Suprapubic skin (tissue), 4 donors: Measurements from ENCODE around the gene MIGA2.

ENCODE experiments used
- CTCF ChIP-seq, 2 donors: fragments of 200-600 bp in 1 of 2; fragments of 450-650 bp in 1 of 2; sonication (generic) in 1 of 2; IDR thresholded peaks; one replicate each; pipeline ENCODE4 v1.5.1; 2016 to 2019; ENCODE audit warnings: antibody characterized with exemption in 2 of 2, mild to moderate bottlenecking in 1 of 2, moderate library complexity in 1 of 2
- POLR2A ChIP-seq, 2 donors: fragments of 450-650 bp; IDR thresholded peaks; one replicate each; pipeline ENCODE4 v1.6.1; 2017; ENCODE audit warnings: antibody characterized with exemption in 2 of 2, mild to moderate bottlenecking in 2 of 2, moderate library complexity in 2 of 2
- POLR2AphosphoS5 ChIP-seq, 3 donors: sonication (generic); formaldehyde crosslinking; IDR thresholded peaks; one replicate each; pipeline ENCODE4 v1.6.1; 2017; ENCODE audit warnings: antibody characterized with exemption in 3 of 3

GRCh38 chr9:129105857-129106694, 69.7 kb downstream of the MIGA2 start:
- TF ChIP-seq CTCF (IDR thresholded peaks at IDR 0.05) (no peak), POLR2AphosphoS5 (IDR thresholded peaks at IDR 0.05) (no peak), POLR2A (IDR thresholded peaks at IDR 0.05) (no peak)
